GM12878 (cell line): ENCODE data around the gene MOV10L1. TPM values are rescaled to one million over a fixed set of nuclear protein-coding genes. Genes with fewer than 3 reads are reported as not detected.

Experiments used
- ATF7 ChIP-seq: fragments of 450-650 bp; IDR thresholded peaks from 2 replicates; pipeline ENCODE4 v1.6.1; 2016; ENCODE audit warnings: low read depth, mild to moderate bottlenecking
- BCL11A ChIP-seq: IDR thresholded peaks from 2 replicates; pipeline ENCODE4 v1.6.1; 2011; ENCODE audit warnings: low read depth, low read length
- BHLHE40 ChIP-seq, 2 experiments: fragments of 450-650 bp in 1 of 2; IDR thresholded peaks; 2 replicates each; pipeline ENCODE4 v1.6.1; 2011 to 2017; ENCODE audit warnings: low read depth in 2 of 2, borderline replicate concordance in 1 of 2, improper control_type of control experiment in 1 of 2, low read length in 1 of 2, mild to moderate bottlenecking in 1 of 2
- CBX5 ChIP-seq: sonication (generic); IDR thresholded peaks from 2 replicates; pipeline ENCODE4 v1.6.1; 2016; ENCODE audit warnings: low read depth, moderate library complexity, mild to moderate bottlenecking, inconsistent platforms
- CHD2 ChIP-seq: IDR thresholded peaks from 2 replicates; pipeline ENCODE4 v1.6.1; 2011; ENCODE audit warnings: low read depth, low read length, improper control_type of control experiment, borderline replicate concordance
- CREM ChIP-seq: IDR thresholded peaks from 2 replicates; pipeline ENCODE4 v1.6.1; 2014; ENCODE audit warnings: antibody characterized with exemption, low read depth
- ETV6 ChIP-seq, 2 experiments: fragments of 450-650 bp in 1 of 2; IDR thresholded peaks in 1 of 2; conservative IDR thresholded peaks in 1 of 2; 2 replicates each; pipeline ENCODE4 v1.6.1; 2014; ENCODE audit warnings: antibody characterized with exemption in 1 of 2, borderline replicate concordance in 1 of 2, low read depth in 1 of 2, mild to moderate bottlenecking in 1 of 2, moderate library complexity in 1 of 2
- MEF2B ChIP-seq: fragments of 450-650 bp; IDR thresholded peaks from 2 replicates; pipeline ENCODE4 v1.6.1; 2018; ENCODE audit warnings: mild to moderate bottlenecking, moderate library complexity; ENCODE audit not compliant: partially characterized antibody, poor library complexity, severe bottlenecking
- MXI1 ChIP-seq: fragments of 150-350 bp; IDR thresholded peaks from 2 replicates; pipeline ENCODE4 v1.6.1; 2011; ENCODE audit warnings: low read depth, mild to moderate bottlenecking, inconsistent platforms, low read length, improper control_type of control experiment
- NFYA ChIP-seq: IDR thresholded peaks from 2 replicates; pipeline ENCODE4 v1.6.1; 2011; ENCODE audit warnings: low read depth, mild to moderate bottlenecking, low read length, improper control_type of control experiment, borderline replicate concordance
- NFYB ChIP-seq: IDR thresholded peaks from 2 replicates; pipeline ENCODE4 v1.6.1; 2011; ENCODE audit warnings: low read depth, mild to moderate bottlenecking, low read length, improper control_type of control experiment, moderate library complexity; ENCODE audit not compliant: insufficient read depth
- POLR2A ChIP-seq: IDR thresholded peaks from 2 replicates; pipeline ENCODE4 v1.6.1; 2011; ENCODE audit warnings: low read depth, mild to moderate bottlenecking, low read length
- POLR2AphosphoS5 ChIP-seq: IDR thresholded peaks from 2 replicates; pipeline ENCODE4 v1.6.1; 2011; ENCODE audit warnings: mild to moderate bottlenecking, low read length, inconsistent platforms
- SMAD1 ChIP-seq: fragments of 450-650 bp; IDR thresholded peaks from 2 replicates; pipeline ENCODE4 v1.6.1; 2018; ENCODE audit warnings: mild to moderate bottlenecking, low read depth; ENCODE audit not compliant: partially characterized antibody
- SRF ChIP-seq, 2 experiments: IDR thresholded peaks; 2 replicates each; pipeline ENCODE4 v1.6.1; 2011; ENCODE audit warnings: low read depth in 2 of 2, low read length in 2 of 2, mild to moderate bottlenecking in 1 of 2, moderate library complexity in 1 of 2
- TARDBP ChIP-seq: IDR thresholded peaks from 2 replicates; pipeline ENCODE4 v1.6.1; 2016; ENCODE audit warnings: borderline replicate concordance
- TCF3 ChIP-seq: IDR thresholded peaks from 2 replicates; pipeline ENCODE4 v1.6.1; 2012; ENCODE audit warnings: low read depth, mild to moderate bottlenecking, low read length, borderline replicate concordance; ENCODE audit not compliant: insufficient read depth
- YBX1 ChIP-seq: fragments of 450-650 bp; IDR thresholded peaks from 2 replicates; pipeline ENCODE4 v1.6.1; 2016; ENCODE audit warnings: antibody characterized with exemption
- polyA plus RNA-seq, 11 experiments: library from polyadenylated mRNA; depleted of rRNA in 4 of 11; unstranded in 6 of 11; stranded (reverse) in 5 of 11; fragments of >200 nt; fragmentation: Nextera tagmentation in 4 of 11; fragmentation: Illumina TruSeq in 1 of 11; extraction: Ambion mirVana in 4 of 11; extraction: Trizol in 1 of 11; gene quantifications; 1 replicate in 1 of 11; 2 replicates in 10 of 11; pipeline versions ENCODE4 v1.2.1 to v1.2.3, GENCODE V29; 2011 to 2016; ENCODE audit warnings: inconsistent platforms in 2 of 11, missing spikeins in 2 of 11, low read depth in 1 of 11
- total RNA-seq, 4 experiments: library from RNA; depleted of rRNA in 3 of 4; stranded (reverse); fragments of >200 nt in 3 of 4; fragmentation: Illumina TruSeq in 1 of 4; extraction: Trizol in 1 of 4; gene quantifications; 2 replicates each; pipeline versions ENCODE4 v1.2.1 to v1.2.3, GENCODE V29; 2013 to 2021
- TF ChIP-seq, protein P1 (sequence below): fragments of 450-650 bp; conservative IDR thresholded peaks from 2 replicates; pipeline ENCODE4 v1.6.1; 2017; ENCODE audit warnings: mild to moderate bottlenecking, moderate library complexity
- TF ChIP-seq, protein P2 (sequence below): fragments of 450-650 bp; IDR thresholded peaks from 2 replicates; pipeline ENCODE4 v1.6.1; 2017; ENCODE audit warnings: mild to moderate bottlenecking, moderate library complexity
- TF ChIP-seq, protein P3 (sequence below): fragments of 450-650 bp; IDR thresholded peaks from 2 replicates; pipeline ENCODE4 v1.6.1; 2016; ENCODE audit warnings: mild to moderate bottlenecking
- TF ChIP-seq, protein P4 (sequence below): IDR thresholded peaks from 2 replicates; pipeline ENCODE4 v1.6.1; 2012; ENCODE audit warnings: low read depth, low read length, improper control_type of control experiment

Gene MOV10L1
- total and polyA plus RNA-seq, 10 of the 15 experiments (the other 5 are each of a cell fraction or from before 2014, with no cell fraction given), result 0.22 TPM; not detected in 9

DNA sequence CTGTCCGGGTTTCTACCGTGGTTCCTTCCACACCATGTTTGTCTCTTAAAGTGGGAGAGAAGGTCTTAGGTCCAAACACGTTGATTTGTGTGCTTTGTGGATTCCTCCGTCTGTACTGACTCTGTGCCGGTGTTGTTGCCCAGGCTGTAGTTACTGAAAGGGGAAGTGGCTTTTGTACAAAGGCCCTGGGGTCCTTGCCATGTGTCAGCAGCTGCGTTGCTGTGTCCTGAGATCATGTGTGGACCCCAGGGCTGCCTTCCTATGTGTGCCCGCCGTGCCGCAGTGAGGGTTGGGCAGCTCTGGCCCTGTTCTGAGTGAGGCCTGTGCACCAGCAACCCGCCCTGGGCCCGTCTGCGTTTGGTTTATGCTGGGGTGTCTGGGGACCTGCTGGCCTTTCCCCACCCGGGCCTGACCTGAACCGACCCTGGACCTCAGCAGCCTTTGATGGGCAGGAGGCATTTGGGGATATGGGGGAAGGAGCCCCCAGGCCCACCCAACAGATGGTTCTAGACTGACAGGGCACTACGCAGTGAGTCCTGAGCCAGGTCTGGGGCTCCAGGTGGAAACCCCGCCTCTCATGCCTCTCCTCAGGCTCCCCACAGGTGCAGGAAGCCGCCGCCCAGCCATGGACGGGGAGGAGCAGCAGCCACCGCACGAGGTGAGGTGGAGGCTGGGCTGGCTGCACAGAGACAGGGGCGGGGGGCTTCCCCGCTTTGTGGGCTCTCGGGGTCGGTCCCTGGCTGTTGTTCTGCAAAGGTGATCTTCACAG lies 102.8 kb downstream of the MOV10L1 start (continued):
- TF ChIP-seq, protein P1, sequence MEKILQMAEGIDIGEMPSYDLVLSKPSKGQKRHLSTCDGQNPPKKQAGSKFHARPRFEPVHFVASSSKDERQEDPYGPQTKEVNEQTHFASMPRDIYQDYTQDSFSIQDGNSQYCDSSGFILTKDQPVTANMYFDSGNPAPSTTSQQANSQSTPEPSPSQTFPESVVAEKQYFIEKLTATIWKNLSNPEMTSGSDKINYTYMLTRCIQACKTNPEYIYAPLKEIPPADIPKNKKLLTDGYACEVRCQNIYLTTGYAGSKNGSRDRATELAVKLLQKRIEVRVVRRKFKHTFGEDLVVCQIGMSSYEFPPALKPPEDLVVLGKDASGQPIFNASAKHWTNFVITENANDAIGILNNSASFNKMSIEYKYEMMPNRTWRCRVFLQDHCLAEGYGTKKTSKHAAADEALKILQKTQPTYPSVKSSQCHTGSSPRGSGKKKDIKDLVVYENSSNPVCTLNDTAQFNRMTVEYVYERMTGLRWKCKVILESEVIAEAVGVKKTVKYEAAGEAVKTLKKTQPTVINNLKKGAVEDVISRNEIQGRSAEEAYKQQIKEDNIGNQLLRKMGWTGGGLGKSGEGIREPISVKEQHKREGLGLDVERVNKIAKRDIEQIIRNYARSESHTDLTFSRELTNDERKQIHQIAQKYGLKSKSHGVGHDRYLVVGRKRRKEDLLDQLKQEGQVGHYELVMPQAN, result no peak
- TF ChIP-seq NFYB (no peak), BCL11A (0 out of 2 replicates have a peak, but pooled peaks have one; percentile 9), TCF3 (0 out of 2 replicates have a peak, but pooled peaks have one; percentile 5), ATF7 (no peak), MXI1 (peak; percentile 16; the same call in 1 of the 2 replicates), POLR2AphosphoS5 (peak; percentile 55; the same call in 1 of the 2 replicates), ETV6 (conservative IDR thresholded peaks at IDR 0.05 in 1 of 2, IDR thresholded peaks at IDR 0.05 in 1 of 2; ENCODE audit: borderline replicate concordance in 1 of 2, low read depth in 1 of 2) (0 out of 4 replicates have a peak, but pooled peaks of 1 of the 2 experiments have one; percentile 28), CHD2 (0 out of 2 replicates have a peak, but pooled peaks have one; percentile 34), CREM (no peak), MEF2B (no peak), TARDBP (no peak), POLR2A (peak; percentile 59), SMAD1 (no peak), BHLHE40 (IDR thresholded peaks at IDR 0.05; ENCODE audit: borderline replicate concordance in 1 of 2, low read depth in 2 of 2, low read length in 1 of 2) (peak in 1 of 2 experiments; percentile 26; a peak in 2 of 4 replicates), YBX1 (no peak), CBX5 (no peak), SRF (IDR thresholded peaks at IDR 0.05; ENCODE audit: low read depth in 2 of 2, low read length in 2 of 2) (no peak), NFYA (no peak)
- TF ChIP-seq, protein P2, sequence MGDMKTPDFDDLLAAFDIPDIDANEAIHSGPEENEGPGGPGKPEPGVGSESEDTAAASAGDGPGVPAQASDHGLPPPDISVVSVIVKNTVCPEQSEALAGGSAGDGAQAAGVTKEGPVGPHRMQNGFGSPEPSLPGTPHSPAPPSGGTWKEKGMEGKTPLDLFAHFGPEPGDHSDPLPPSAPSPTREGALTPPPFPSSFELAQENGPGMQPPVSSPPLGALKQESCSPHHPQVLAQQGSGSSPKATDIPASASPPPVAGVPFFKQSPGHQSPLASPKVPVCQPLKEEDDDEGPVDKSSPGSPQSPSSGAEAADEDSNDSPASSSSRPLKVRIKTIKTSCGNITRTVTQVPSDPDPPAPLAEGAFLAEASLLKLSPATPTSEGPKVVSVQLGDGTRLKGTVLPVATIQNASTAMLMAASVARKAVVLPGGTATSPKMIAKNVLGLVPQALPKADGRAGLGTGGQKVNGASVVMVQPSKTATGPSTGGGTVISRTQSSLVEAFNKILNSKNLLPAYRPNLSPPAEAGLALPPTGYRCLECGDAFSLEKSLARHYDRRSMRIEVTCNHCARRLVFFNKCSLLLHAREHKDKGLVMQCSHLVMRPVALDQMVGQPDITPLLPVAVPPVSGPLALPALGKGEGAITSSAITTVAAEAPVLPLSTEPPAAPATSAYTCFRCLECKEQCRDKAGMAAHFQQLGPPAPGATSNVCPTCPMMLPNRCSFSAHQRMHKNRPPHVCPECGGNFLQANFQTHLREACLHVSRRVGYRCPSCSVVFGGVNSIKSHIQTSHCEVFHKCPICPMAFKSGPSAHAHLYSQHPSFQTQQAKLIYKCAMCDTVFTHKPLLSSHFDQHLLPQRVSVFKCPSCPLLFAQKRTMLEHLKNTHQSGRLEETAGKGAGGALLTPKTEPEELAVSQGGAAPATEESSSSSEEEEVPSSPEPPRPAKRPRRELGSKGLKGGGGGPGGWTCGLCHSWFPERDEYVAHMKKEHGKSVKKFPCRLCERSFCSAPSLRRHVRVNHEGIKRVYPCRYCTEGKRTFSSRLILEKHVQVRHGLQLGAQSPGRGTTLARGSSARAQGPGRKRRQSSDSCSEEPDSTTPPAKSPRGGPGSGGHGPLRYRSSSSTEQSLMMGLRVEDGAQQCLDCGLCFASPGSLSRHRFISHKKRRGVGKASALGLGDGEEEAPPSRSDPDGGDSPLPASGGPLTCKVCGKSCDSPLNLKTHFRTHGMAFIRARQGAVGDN, result peak; percentile 49; the same call in 1 of the 2 replicates
- TF ChIP-seq, protein P3, sequence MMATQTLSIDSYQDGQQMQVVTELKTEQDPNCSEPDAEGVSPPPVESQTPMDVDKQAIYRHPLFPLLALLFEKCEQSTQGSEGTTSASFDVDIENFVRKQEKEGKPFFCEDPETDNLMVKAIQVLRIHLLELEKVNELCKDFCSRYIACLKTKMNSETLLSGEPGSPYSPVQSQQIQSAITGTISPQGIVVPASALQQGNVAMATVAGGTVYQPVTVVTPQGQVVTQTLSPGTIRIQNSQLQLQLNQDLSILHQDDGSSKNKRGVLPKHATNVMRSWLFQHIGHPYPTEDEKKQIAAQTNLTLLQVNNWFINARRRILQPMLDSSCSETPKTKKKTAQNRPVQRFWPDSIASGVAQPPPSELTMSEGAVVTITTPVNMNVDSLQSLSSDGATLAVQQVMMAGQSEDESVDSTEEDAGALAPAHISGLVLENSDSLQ, result peak; percentile 15; the same call in 1 of the 2 replicates
- TF ChIP-seq, protein P4, sequence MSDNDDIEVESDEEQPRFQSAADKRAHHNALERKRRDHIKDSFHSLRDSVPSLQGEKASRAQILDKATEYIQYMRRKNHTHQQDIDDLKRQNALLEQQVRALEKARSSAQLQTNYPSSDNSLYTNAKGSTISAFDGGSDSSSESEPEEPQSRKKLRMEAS, result peak; percentile 35; the same call in 1 of the 2 replicates
